AG04450 (cell line): Measurements from ENCODE around the gene DOK6. TPM values are rescaled to one million over a fixed set of nuclear protein-coding genes. Genes with fewer than 3 reads are reported as not detected.
"Not testable (repeated sequence)": the region's sequence is repeated elsewhere in the genome, so short reads cannot be mapped to it uniquely, and the experiment has no call there.

Experiments used
- CTCF ChIA-PET: fragments of 300-600, 350-600 bp; formaldehyde crosslinking; extraction: SDS; loops from one replicate; lab custom pipeline; 2022; ENCODE audit warnings: antibody characterized with exemption, inconsistent platforms; lab: Charles Lee
- POLR2A ChIA-PET: fragments of 350-600 bp; formaldehyde crosslinking; extraction: SDS; loops from one replicate; lab custom pipeline; 2021; ENCODE audit warnings: antibody characterized with exemption, inconsistent platforms; lab: Yijun Ruan, JAX
- DNase-seq: peaks from one replicate; pipeline ENCODE4 v3.0.0-alpha.2; 2011; ENCODE audit warnings: low read depth, low spot score
- H3K27ac ChIP-seq: one replicate; pipeline ENCODE4 v1.5.1; 2012; ENCODE audit warnings: low read depth, low read length, control low read depth
- H3K27me3 ChIP-seq: one replicate; pipeline ENCODE4 v1.6.0; 2012; ENCODE audit warnings: low read length; ENCODE audit not compliant: control insufficient read depth, insufficient read depth
- H3K4me3 ChIP-seq: 2 replicates; pipeline ENCODE4 v1.5.1; 2011; ENCODE audit warnings: mild to moderate bottlenecking, low read depth, low read length, control low read depth
- H3K9me3 ChIP-seq: 2 replicates; pipeline ENCODE4 v1.5.1; 2012; ENCODE audit warnings: low read length; ENCODE audit not compliant: control insufficient read depth, insufficient read depth
- CTCF ChIP-seq: IDR thresholded peaks from 2 replicates; pipeline ENCODE4 v1.5.1; 2011; ENCODE audit warnings: low read depth, low read length, control low read depth, inconsistent platforms
- polyA plus RNA-seq: library from polyadenylated mRNA; depleted of rRNA; stranded (reverse); fragments of >200 nt; gene quantifications from 2 replicates; pipeline ENCODE4 v1.2.3, GENCODE V29; 2011

DOK6 gene
- polyA plus RNA-seq, 1 experiment, result 0.16 TPM

DNA sequence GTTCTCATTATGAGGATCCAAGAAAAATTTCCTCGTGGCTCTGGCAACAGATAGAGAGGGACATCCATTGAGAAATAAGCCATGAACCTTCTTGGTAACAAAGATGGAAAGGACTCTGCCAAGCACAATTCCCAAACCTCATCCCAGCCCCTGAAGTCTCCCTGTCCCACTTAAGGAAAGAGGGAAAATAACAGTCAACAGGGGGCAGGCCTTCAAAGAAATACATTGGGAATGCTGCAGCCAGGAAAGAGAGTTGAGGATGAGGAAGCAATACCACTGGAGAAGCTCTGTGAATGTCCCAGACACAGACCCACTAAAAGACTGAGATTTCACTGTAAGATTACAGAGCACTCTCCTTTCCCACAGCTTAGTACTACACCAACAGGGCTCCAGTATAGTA, 453.8 kb downstream of the DOK6 start:
- TF ChIP-seq CTCF, result no peak
- no peak overlapping the region for H3K4me3 ChIP-seq
- no peak overlapping the region for H3K27ac ChIP-seq
- H3K27me3 ChIP-seq, result no peaks in the 10 kb centered on the region
- POLR2A ChIA-PET, result no interaction called here
- CTCF ChIA-PET, result interaction anchor here (0.6 kb wide), 1 partner anchor 11 kb away, joined by 3 read pairs; no protein-coding TSS in a partner anchor
- no peak for DNase-seq
- no peaks in the 10 kb centered on the region for H3K9me3 ChIP-seq

DNA sequence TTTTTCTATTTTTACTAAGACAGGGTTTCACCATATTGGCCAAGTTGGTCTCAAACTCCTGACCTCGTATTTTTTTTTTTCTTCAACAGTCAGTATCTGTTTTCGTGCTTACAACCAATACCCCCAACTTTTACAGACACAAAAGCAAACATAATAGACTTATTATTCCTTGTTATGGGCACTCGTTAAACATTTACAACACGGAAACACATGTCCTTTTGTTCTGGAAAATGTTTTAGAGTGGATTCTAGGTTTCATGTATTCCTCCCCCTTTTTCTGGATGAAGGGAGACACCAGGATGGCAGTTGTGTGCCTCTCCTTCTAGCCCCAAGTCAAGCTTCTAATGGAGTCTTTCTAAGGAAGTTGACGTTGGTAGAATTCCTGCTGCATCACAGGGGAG, 458.2 kb downstream of the DOK6 start:
- no peak for TF ChIP-seq CTCF
- H3K27me3 ChIP-seq, result no peaks in the 10 kb centered on the region
- ChIA-PET CTCF (no interaction called here), POLR2A (interaction anchor here (0.7 kb wide), 1 partner anchor 10 kb away, joined by 8 read pairs; no protein-coding TSS in a partner anchor)
- H3K9me3 ChIP-seq, result no peaks in the 10 kb centered on the region
- DNase-seq, result no peak
- H3K4me3 ChIP-seq, result no peak overlapping the region
- no peak overlapping the region for H3K27ac ChIP-seq

GRCh38 chr18:69864802-69865201, 464.1 kb downstream of the DOK6 start:
- CTCF ChIA-PET, result interaction anchor here (0.6 kb wide), 1 partner anchor 10 kb away, joined by 3 read pairs; no protein-coding TSS in a partner anchor
- DNase-seq, H3K4me3 ChIP-seq, H3K27me3 ChIP-seq, H3K27ac ChIP-seq, POLR2A ChIA-PET, H3K9me3 ChIP-seq: not testable (repeated sequence)

GRCh38 chr18:69865776-69866175, 465.1 kb downstream of the DOK6 start:
- Histone ChIP-seq H3K27ac (no peak overlapping the region), H3K4me3 (no peak overlapping the region), H3K9me3 (no peaks in the 10 kb centered on the region), H3K27me3 (no peaks in the 10 kb centered on the region)
- no peak for DNase-seq
- TF ChIP-seq CTCF, result no peak
- ChIA-PET CTCF (no interaction called here), POLR2A (no interaction called here)

- no peak overlapping the region for H3K27ac ChIP-seq
- no peaks in the 10 kb centered on the region for H3K27me3 ChIP-seq
- ChIA-PET CTCF (no interaction called here), POLR2A (no interaction called here)
- no peak for TF ChIP-seq CTCF
- H3K4me3 ChIP-seq, result no peak overlapping the region
- DNase-seq, result no peak
- no peaks in the 10 kb centered on the region for H3K9me3 ChIP-seq
These were observed 465.5 kb downstream of the DOK6 start for GRCh38 chr18:69866212-69866611.

GRCh38 chr18:69870736-69871135, 470.0 kb downstream of the DOK6 start:
- no peak for TF ChIP-seq CTCF
- no peak overlapping the region for H3K27ac ChIP-seq
- CTCF ChIA-PET, result no interaction called here
- no peaks in the 10 kb centered on the region for H3K9me3 ChIP-seq
- no peak overlapping the region for H3K4me3 ChIP-seq
- POLR2A ChIA-PET, result no interaction called here
- H3K27me3 ChIP-seq, result no peaks in the 10 kb centered on the region
- DNase-seq, result no peak
